Stimulated activated CD4-positive, alpha-beta T cell treated with anti-CD3 and anti-CD28 coated beads, TNF-alpha, amount 100 ng/mL, for 24 hours (primary cell): Measurements from ENCODE around the gene FOXO1.

Source experiments
- DNase-seq, 3 experiments: peaks; one replicate each; pipeline ENCODE4 v3.0.0-alpha.2; 2020; ENCODE audit warnings: low read depth in 3 of 3

The FOXO1 gene

DNA sequence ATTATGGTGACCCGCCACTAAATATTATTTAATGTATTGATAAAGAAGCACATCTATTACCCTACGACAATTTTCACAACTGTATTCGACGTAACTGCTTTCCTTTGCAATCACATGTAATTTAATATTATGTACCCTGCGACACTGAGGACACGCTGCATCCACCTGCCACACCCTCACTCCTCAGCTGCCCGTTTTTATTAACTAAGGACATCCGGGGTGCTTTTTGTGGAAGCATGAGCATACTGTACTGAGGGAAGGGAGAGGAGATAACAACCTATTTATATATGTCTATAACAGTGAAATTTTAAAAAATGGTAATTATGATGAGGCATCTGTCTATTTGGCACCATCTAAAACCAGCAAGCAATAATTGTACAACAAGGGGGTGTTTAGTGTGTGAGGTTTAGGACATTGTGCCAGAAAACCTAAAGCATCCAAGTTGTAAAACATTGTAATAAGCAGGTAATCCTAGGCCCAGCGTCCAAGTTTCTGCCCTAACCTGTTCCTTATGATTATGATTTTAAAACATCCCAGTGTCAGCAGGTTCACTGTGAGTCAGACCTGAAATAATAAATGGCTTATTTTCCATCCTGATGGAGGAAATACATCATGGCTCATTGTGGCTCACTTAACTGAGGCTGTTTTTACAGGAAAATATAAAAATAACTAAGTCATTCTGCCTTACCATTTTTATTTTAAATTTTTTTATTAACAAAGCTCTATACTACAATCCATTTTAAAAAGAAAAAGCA lies 56.3 kb downstream of the FOXO1 start:
- no peak for DNase-seq

- no peak for DNase-seq
Observed at GRCh38 chr13:40608308-40608707, 58.1 kb downstream of the FOXO1 start.

- no peak for DNase-seq
Observed at GRCh38 chr13:40605573-40605972, 60.9 kb downstream of the FOXO1 start.

GRCh38 chr13:40604135-40604534 lies 62.3 kb downstream of the FOXO1 start:
- DNase-seq: no peak

DNA sequence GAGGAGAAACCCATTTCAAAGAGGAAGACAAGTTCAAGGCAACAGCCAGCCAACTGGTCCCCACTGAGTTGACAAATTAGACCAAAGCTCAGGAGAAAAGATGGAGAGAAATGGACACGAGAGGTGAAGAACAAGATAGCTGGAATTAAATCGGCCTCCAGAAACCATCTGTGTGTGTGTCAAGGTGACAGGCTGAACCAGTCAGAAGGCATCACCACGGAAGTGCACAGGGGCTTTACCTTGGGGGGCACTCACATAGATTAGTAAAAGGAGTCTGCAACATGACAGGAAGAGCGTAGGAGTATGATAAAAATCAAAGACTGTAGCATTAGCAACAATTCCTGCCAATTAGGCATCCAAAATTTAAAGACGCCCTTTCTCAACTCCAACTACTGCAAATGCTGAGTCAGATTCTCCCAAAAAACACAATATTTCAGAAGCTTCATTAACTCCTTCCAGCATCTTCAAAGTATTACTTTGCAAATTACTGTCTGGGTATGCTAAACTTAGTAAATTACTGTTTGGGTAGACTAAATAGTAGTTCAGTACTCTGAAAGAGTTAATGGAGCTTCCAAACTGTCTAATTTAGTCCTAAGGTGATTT lies 66.2 kb downstream of the FOXO1 start:
- peak in 1 of 3 experiments; percentile 48 for DNase-seq

- DNase-seq: no peak
Observed at GRCh38 chr13:40599747-40600146, 66.7 kb downstream of the FOXO1 start.

GRCh38 chr13:40599124-40599523 lies 67.3 kb downstream of the FOXO1 start:
- no peak for DNase-seq

GRCh38 chr13:40598569-40598968 lies 67.9 kb downstream of the FOXO1 start:
- DNase-seq: no peak

DNA sequence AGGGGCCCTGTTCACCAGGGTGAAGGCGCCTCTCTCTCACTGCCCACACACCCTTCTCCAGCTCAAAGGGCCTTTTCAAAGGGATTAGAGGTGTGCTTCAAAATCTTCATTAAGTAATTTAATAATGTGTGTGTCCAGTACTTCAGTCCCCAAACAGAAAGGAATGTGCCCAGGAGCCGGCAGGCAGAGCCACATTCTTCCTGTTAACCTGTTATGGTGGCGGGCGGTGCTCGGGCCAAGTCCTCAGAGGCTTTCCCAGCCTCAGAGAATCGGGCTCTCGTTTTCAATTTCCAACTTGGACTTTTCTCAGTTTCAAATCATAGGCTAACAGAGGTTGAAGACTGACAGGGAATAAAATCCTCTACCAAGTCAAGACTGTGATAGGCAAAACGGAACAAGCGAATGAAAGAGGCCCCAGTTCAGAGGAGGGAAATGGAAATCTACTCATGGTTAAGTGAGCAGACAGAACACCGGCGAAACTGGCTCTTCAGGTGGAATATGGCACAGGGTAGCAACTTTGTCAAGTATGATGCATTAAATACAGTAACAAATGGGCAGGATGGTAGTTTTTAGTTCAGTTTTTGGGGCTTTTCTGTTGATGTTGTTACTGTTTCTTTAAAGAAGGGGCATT lies 68.6 kb downstream of the FOXO1 start:
- no peak for DNase-seq

DNA sequence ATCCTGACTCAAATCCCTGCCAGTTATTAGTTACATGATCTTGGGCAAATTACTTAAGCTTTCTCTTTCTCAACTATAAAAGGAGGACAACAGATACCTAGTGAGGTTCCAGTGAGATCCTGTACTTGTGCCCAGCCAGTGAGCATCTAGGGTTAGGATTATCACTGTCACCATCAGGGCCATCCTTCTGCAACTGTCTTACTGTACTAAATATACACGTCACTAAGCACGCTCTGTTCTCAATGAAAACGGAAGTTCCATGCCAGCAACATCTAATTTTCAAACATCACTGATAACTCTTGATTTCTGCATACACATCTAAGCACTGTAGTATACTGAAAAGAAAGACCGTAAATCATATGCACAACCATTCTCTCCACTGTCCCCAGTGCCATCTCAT lies 70.0 kb downstream of the FOXO1 start:
- DNase-seq: no peak

DNA sequence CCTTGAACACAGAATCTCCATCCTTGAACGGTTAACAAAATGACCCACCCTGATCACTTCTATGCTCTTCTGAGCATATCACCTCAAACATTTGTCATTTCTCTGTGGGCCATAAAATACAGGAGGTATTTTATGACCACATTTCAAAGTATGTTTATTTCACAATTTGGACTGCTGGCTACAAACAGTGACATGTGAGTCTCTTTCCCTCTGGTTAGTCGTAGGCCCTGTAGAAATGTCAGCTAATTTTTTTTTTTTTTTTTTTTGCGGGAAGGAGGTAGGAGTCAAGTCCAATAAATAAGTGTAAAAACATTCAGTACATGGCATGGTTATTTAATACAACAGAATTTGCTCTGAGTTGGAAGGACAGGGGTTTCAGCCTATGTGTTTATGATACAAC lies 70.7 kb downstream of the FOXO1 start:
- DNase-seq: no peak

- DNase-seq: no peak
Observed at GRCh38 chr13:40592035-40592434, 74.4 kb downstream of the FOXO1 start.

- no peak for DNase-seq
Observed at GRCh38 chr13:40591091-40591490, 75.3 kb downstream of the FOXO1 start.

- no peak for DNase-seq
Observed at GRCh38 chr13:40590112-40590862, 76.2 kb downstream of the FOXO1 start.

- no peak for DNase-seq
Observed at GRCh38 chr13:40589285-40590109, 76.9 kb downstream of the FOXO1 start.

GRCh38 chr13:40588101-40588500 lies 78.3 kb downstream of the FOXO1 start:
- DNase-seq: no peak

- no peak for DNase-seq
Observed at GRCh38 chr13:40586886-40587565, 79.4 kb downstream of the FOXO1 start.

DNA sequence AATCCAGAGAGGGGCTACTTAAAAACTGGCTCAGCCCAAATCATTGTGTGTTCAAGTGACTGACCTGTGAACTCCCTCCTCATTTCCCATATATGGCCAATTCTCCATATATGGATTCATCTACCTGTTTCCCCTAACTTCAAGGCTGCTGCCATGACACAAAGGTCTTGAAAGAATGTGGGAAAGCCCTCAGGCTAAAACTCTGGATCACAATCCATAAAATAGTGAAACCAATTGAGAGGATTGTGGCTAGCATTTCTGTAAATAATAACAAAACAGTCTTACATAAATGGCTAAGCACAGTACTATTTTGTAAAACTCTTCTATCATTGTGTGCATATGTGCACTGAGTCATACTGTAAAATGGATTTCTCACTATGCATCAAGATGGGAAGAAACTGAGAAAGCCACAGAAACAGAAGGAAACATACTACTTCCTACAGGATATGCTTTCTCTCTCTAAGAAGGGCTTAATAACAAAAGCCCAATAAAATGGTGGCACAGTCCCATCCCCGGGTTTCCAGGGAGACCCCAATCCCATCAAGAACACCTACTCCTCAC lies 80.5 kb downstream of the FOXO1 start:
- no peak for DNase-seq

- no peak for DNase-seq
Observed at GRCh38 chr13:40583738-40584137, 82.7 kb downstream of the FOXO1 start.

GRCh38 chr13:40582531-40582930 lies 83.9 kb downstream of the FOXO1 start:
- DNase-seq: no peak

DNA sequence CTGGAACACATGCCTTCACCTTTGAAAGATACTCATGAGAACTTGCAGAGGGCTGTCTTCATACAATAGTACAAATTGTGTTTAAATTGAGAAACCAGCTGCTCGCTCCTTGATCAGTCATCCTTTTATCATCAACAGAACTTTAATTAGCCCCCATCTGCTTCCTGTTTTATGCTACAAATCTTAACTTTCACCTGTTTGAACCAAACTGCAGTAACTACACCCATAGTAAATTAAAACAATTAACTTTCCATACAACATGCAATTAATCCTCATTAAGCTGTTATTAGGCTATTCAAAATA lies 85.2 kb downstream of the FOXO1 start:
- no peak for DNase-seq
